GM10248 (cell line): ENCODE data around the gene GXYLT1.

Experiments used
- CTCF ChIA-PET: fragments of 300-600 bp; sonication (Branson Sonifier 250); formaldehyde crosslinking; extraction: SDS; loops from one replicate; lab custom pipeline; 2021; ENCODE audit warnings: antibody characterized with exemption; lab: Yijun Ruan, JAX
- POLR2A ChIA-PET: fragments of 350-650 bp; sonication (Branson Sonifier 250); formaldehyde crosslinking; extraction: SDS; loops from one replicate; lab custom pipeline; 2020; ENCODE audit warnings: antibody characterized with exemption; lab: Yijun Ruan, JAX
- DNase-seq: peaks from one replicate; pipeline ENCODE4 v3.0.0; 2012; ENCODE audit errors: extremely low spot score
- CTCF ChIP-seq: IDR thresholded peaks from 2 replicates; pipeline ENCODE4 v1.5.1; 2012; ENCODE audit warnings: mild to moderate bottlenecking, low read depth; ENCODE audit errors: extremely low read depth, missing control alignments, control extremely low read depth

Gene GXYLT1

GRCh38 chr12:42104784-42105183 lies 39.9 kb downstream of the GXYLT1 start:
- POLR2A ChIA-PET = no interaction called here
- CTCF ChIA-PET = interaction anchor here (0.7 to 1.7 kb wide), 5 partner anchors 9 to 85 kb away, joined by 3 to 5 read pairs (median 4); no protein-coding TSS in a partner anchor
- TF ChIP-seq CTCF = no peak
- no peak for DNase-seq

GRCh38 chr12:42104087-42104486 lies 40.6 kb downstream of the GXYLT1 start:
- DNase-seq = no peak
- CTCF ChIA-PET = interaction anchor here (0.7 to 1.7 kb wide), 6 partner anchors 8 to 84 kb away, joined by 3 to 5 read pairs (median 4); no protein-coding TSS in a partner anchor
- no peak for TF ChIP-seq CTCF
- POLR2A ChIA-PET = no interaction called here

GRCh38 chr12:42103155-42103554 lies 41.5 kb downstream of the GXYLT1 start:
- ChIA-PET POLR2A (no interaction called here), CTCF (interaction anchor here (1.7 kb wide), 1 partner anchor 17 kb away, joined by 4 read pairs; no protein-coding TSS in a partner anchor)
- no peak for TF ChIP-seq CTCF
- no peak for DNase-seq

GRCh38 chr12:42102720-42103119 lies 42.0 kb downstream of the GXYLT1 start:
- DNase-seq = no peak
- ChIA-PET CTCF (no interaction called here), POLR2A (no interaction called here)
- no peak for TF ChIP-seq CTCF

GRCh38 chr12:42099433-42099832 lies 45.2 kb downstream of the GXYLT1 start:
- DNase-seq = no peak
- ChIA-PET POLR2A (no interaction called here), CTCF (interaction anchor here (1.3 to 2.2 kb wide), 2 partner anchors 75 to 282 kb away, joined by 3 to 5 read pairs; no protein-coding TSS in a partner anchor)
- TF ChIP-seq CTCF = no peak

- TF ChIP-seq CTCF = no peak
- CTCF ChIA-PET = interaction anchor here (0.9 to 2.2 kb wide), 5 partner anchors 74 to 283 kb away, joined by 3 to 5 read pairs (median 3); no protein-coding TSS in a partner anchor
- POLR2A ChIA-PET = no interaction called here
- peak; percentile 46 for DNase-seq
Observed at GRCh38 chr12:42097971-42098370, 46.7 kb downstream of the GXYLT1 start.
